Fibroblast of skin of back (primary cell): Measurements from ENCODE around the gene UPP2. TPM values are rescaled to one million over a fixed set of nuclear protein-coding genes. Genes with fewer than 3 reads are reported as not detected.

Source experiments
- DNase-seq: peaks from one replicate; pipeline ENCODE4 v3.0.0-alpha.2; 2013
- polyA plus RNA-seq, 2 experiments: library from polyadenylated mRNA; unstranded; fragments of 120-200 nt; gene quantifications; one replicate each; pipeline ENCODE4 v1.2.1, GENCODE V29; 2013; ENCODE audit not compliant: insufficient read length in 2 of 2

Gene UPP2
- not detected for polyA plus RNA-seq (2013, experiment 1 of 2; ENCODE audit: insufficient read length)
- not detected for polyA plus RNA-seq (2013, experiment 2 of 2; ENCODE audit: insufficient read length)

GRCh38 chr2:158101384-158101926 lies at the start of gene UPP2:
UPP2 (plus strand) TSS chr2:158101876; CDS start chr2:158102064, 188 bp downstream.
- no peak for DNase-seq

- no peak for DNase-seq
Measured at GRCh38 chr2:158052761-158053160, 48.9 kb upstream of the UPP2 start.

GRCh38 chr2:158056875-158057274 lies 44.8 kb upstream of the UPP2 start:
- DNase-seq, result no peak

GRCh38 chr2:158060160-158060834 lies 41.4 kb upstream of the UPP2 start:
- no peak for DNase-seq

GRCh38 chr2:158060835-158061435 lies 40.7 kb upstream of the UPP2 start:
- DNase-seq, result peak; percentile 37

- no peak for DNase-seq
Measured at GRCh38 chr2:158061763-158062162, 39.9 kb upstream of the UPP2 start.

- DNase-seq, result no peak
Measured at GRCh38 chr2:158066046-158066713, 35.5 kb upstream of the UPP2 start.

GRCh38 chr2:158071018-158071417 lies 30.7 kb upstream of the UPP2 start:
- no peak for DNase-seq

GRCh38 chr2:158072361-158072760 lies 29.3 kb upstream of the UPP2 start:
- no peak for DNase-seq

- peak; percentile 9 for DNase-seq
Measured at GRCh38 chr2:158079672-158080071, 22.0 kb upstream of the UPP2 start.

- DNase-seq, result no peak
Measured at GRCh38 chr2:158088093-158088492, 13.6 kb upstream of the UPP2 start.

- DNase-seq, result no peak
Measured at GRCh38 chr2:158089322-158089721, 12.4 kb upstream of the UPP2 start.

- no peak for DNase-seq
Measured at GRCh38 chr2:158091647-158092046, 10.0 kb upstream of the UPP2 start.

- no peak for DNase-seq
Measured at GRCh38 chr2:158094487-158095092, 7.1 kb upstream of the UPP2 start.

GRCh38 chr2:158095269-158095668 lies 6.4 kb upstream of the UPP2 start:
- DNase-seq, result no peak

- no peak for DNase-seq
Measured at GRCh38 chr2:158095912-158096311, 5.8 kb upstream of the UPP2 start.

GRCh38 chr2:158097481-158097880 lies 4.2 kb upstream of the UPP2 start:
- DNase-seq, result no peak

- no peak for DNase-seq
Measured at GRCh38 chr2:158098178-158098577, 3.5 kb upstream of the UPP2 start.

- DNase-seq, result no peak
Measured at GRCh38 chr2:158099716-158100115, 2.0 kb upstream of the UPP2 start.

- DNase-seq, result no peak
Measured at GRCh38 chr2:158100411-158100810, 1.3 kb upstream of the UPP2 start.

- no peak for DNase-seq
Measured at GRCh38 chr2:158102446-158102845, 770 bp downstream of the UPP2 start.

- DNase-seq, result no peak
Measured at GRCh38 chr2:158103411-158104012, 1.8 kb downstream of the UPP2 start.

- DNase-seq, result no peak
Measured at GRCh38 chr2:158104903-158105302, 3.2 kb downstream of the UPP2 start.
